ENCODE measurements around the gene SUCLG2.

Gene SUCLG2

GRCh38 chr3:67648701-67649100 lies 5.7 kb downstream of the SUCLG2 start:
- DNase-seq (ENCODE audit: low spot score): no peak

GRCh38 chr3:67648229-67648628 lies 6.2 kb downstream of the SUCLG2 start:
- no peak for DNase-seq (ENCODE audit: low spot score)

GRCh38 chr3:67647390-67647878 lies 7.0 kb downstream of the SUCLG2 start:
- DNase-seq (ENCODE audit: low spot score): no peak

GRCh38 chr3:67646586-67647234 lies 7.7 kb downstream of the SUCLG2 start:
- no peak for DNase-seq (ENCODE audit: low spot score)

- no peak for DNase-seq (ENCODE audit: low spot score)
Measured at GRCh38 chr3:67644827-67645226, 9.6 kb downstream of the SUCLG2 start.

GRCh38 chr3:67642734-67643133 lies 11.7 kb downstream of the SUCLG2 start:
- DNase-seq (ENCODE audit: low spot score): no peak

GRCh38 chr3:67642190-67642589 lies 12.2 kb downstream of the SUCLG2 start:
- no peak for DNase-seq (ENCODE audit: low spot score)

GRCh38 chr3:67641451-67641850 lies 13.0 kb downstream of the SUCLG2 start:
- no peak for DNase-seq (ENCODE audit: low spot score)

GRCh38 chr3:67640023-67640660 lies 14.3 kb downstream of the SUCLG2 start:
- no peak for DNase-seq (ENCODE audit: low spot score)

- DNase-seq (ENCODE audit: low spot score): no peak
Measured at GRCh38 chr3:67637255-67637900, 17.0 kb downstream of the SUCLG2 start.

- no peak for DNase-seq (ENCODE audit: low spot score)
Measured at GRCh38 chr3:67635806-67636205, 18.6 kb downstream of the SUCLG2 start.

- DNase-seq (ENCODE audit: low spot score): no peak
Measured at GRCh38 chr3:67635257-67635656, 19.2 kb downstream of the SUCLG2 start.

GRCh38 chr3:67630666-67631362 lies 23.6 kb downstream of the SUCLG2 start:
- DNase-seq (ENCODE audit: low spot score): no peak

GRCh38 chr3:67624687-67625086 lies 29.7 kb downstream of the SUCLG2 start:
- no peak for DNase-seq (ENCODE audit: low spot score)

- no peak for DNase-seq (ENCODE audit: low spot score)
Measured at GRCh38 chr3:67624078-67624477, 30.3 kb downstream of the SUCLG2 start.

GRCh38 chr3:67622652-67623051 lies 31.8 kb downstream of the SUCLG2 start:
- DNase-seq (ENCODE audit: low spot score): no peak

GRCh38 chr3:67620869-67621268 lies 33.5 kb downstream of the SUCLG2 start:
- no peak for DNase-seq (ENCODE audit: low spot score)

- DNase-seq (ENCODE audit: low spot score): no peak
Measured at GRCh38 chr3:67619991-67620390, 34.4 kb downstream of the SUCLG2 start.

- no peak for DNase-seq (ENCODE audit: low spot score)
Measured at GRCh38 chr3:67617518-67617917, 36.9 kb downstream of the SUCLG2 start.

- DNase-seq (ENCODE audit: low spot score): no peak
Measured at GRCh38 chr3:67616046-67616445, 38.4 kb downstream of the SUCLG2 start.

- no peak for DNase-seq (ENCODE audit: low spot score)
Measured at GRCh38 chr3:67614195-67614594, 40.2 kb downstream of the SUCLG2 start.

GRCh38 chr3:67610458-67610857 lies 44.0 kb downstream of the SUCLG2 start:
- no peak for DNase-seq (ENCODE audit: low spot score)

- DNase-seq (ENCODE audit: low spot score): no peak
Measured at GRCh38 chr3:67609709-67610108, 44.7 kb downstream of the SUCLG2 start.
